ENCODE measurements around the gene PPM1H. TPM values are rescaled to one million over a fixed set of nuclear protein-coding genes. Genes with fewer than 3 reads are reported as not detected.

Gene PPM1H
- total and polyA plus RNA-seq, 4 donors: 2.3 to 7.2 (median 4.1) TPM

GRCh38 chr12:62602255-62603060 lies 332.5 kb downstream of the PPM1H start:
- peak overlapping the region; percentile 91 to 93 for H3K9ac ChIP-seq (ENCODE audit: low read depth in 1 of 2, low read length in 2 of 2)
- no peaks in the 10 kb centered on the region for H3K27me3 ChIP-seq (ENCODE audit: control insufficient read depth in 4 of 4, insufficient read depth in 4 of 4, low read length in 3 of 4)
- peak overlapping the region; percentile 100 for H3K27ac ChIP-seq (ENCODE audit: low read depth in 1 of 2, low read length in 2 of 2)
- H3K4me3 ChIP-seq (ENCODE audit: low read depth in 1 of 3, low read length in 3 of 3): peak overlapping the region; percentile 71 to 96 (median 90)
- peaks cover 0 to 12% (median 6%) of the 10 kb centered on the region in 4 donors for H3K4me1 ChIP-seq (ENCODE audit: control insufficient read depth in 4 of 4, insufficient read depth in 4 of 4, low read length in 3 of 4)
- TF ChIP-seq HNF4A (conservative IDR thresholded peaks at IDR 0.05) (peak in 1 of 2 donors; percentile 49), RXRA (IDR thresholded peaks at IDR 0.05) (peak in 1 of 2 donors; percentile 3), SP1 (IDR thresholded peaks at IDR 0.05) (peak; percentile 58), JUND (IDR thresholded peaks at IDR 0.05) (peak in 1 of 2 donors; percentile 23), YY1 (IDR thresholded peaks at IDR 0.05) (peak; percentile 99), TAF1 (conservative IDR thresholded peaks at IDR 0.05) (peak; percentile 41), FOXA1 (IDR thresholded peaks at IDR 0.05) (no peak), ATF3 (IDR thresholded peaks at IDR 0.05) (no peak), HNF4G (IDR thresholded peaks at IDR 0.05) (no peak), EGR1 (IDR thresholded peaks at IDR 0.05; ENCODE audit: low read depth in 2 of 2) (peak; percentile 62 to 82), RAD21 (IDR thresholded peaks at IDR 0.05) (peak in 1 of 2 donors; percentile 32), GABPA (IDR thresholded peaks at IDR 0.05 in 1 of 2, conservative IDR thresholded peaks at IDR 0.05 in 1 of 2) (peak in 1 of 2 donors; percentile 35)
- TF ChIP-seq, protein P1, sequence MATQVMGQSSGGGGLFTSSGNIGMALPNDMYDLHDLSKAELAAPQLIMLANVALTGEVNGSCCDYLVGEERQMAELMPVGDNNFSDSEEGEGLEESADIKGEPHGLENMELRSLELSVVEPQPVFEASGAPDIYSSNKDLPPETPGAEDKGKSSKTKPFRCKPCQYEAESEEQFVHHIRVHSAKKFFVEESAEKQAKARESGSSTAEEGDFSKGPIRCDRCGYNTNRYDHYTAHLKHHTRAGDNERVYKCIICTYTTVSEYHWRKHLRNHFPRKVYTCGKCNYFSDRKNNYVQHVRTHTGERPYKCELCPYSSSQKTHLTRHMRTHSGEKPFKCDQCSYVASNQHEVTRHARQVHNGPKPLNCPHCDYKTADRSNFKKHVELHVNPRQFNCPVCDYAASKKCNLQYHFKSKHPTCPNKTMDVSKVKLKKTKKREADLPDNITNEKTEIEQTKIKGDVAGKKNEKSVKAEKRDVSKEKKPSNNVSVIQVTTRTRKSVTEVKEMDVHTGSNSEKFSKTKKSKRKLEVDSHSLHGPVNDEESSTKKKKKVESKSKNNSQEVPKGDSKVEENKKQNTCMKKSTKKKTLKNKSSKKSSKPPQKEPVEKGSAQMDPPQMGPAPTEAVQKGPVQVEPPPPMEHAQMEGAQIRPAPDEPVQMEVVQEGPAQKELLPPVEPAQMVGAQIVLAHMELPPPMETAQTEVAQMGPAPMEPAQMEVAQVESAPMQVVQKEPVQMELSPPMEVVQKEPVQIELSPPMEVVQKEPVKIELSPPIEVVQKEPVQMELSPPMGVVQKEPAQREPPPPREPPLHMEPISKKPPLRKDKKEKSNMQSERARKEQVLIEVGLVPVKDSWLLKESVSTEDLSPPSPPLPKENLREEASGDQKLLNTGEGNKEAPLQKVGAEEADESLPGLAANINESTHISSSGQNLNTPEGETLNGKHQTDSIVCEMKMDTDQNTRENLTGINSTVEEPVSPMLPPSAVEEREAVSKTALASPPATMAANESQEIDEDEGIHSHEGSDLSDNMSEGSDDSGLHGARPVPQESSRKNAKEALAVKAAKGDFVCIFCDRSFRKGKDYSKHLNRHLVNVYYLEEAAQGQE (IDR thresholded peaks at IDR 0.05): no peak
- TF ChIP-seq, protein P2, sequence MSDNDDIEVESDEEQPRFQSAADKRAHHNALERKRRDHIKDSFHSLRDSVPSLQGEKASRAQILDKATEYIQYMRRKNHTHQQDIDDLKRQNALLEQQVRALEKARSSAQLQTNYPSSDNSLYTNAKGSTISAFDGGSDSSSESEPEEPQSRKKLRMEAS (IDR thresholded peaks at IDR 0.05): peak; percentile 75
- DNase-seq (ENCODE audit: low spot score): peak; percentile 86
- H3K36me3 ChIP-seq (ENCODE audit: control insufficient read depth in 4 of 4, insufficient read depth in 3 of 4, low read depth in 1 of 4, low read length in 3 of 4): no peaks in the 10 kb centered on the region
- H3K9me3 ChIP-seq (ENCODE audit: control insufficient read depth in 4 of 4, low read length in 3 of 4): no peaks in the 10 kb centered on the region
- WGBS: under 1% methylated on average over 66 of the region's 66 CpGs

DNA sequence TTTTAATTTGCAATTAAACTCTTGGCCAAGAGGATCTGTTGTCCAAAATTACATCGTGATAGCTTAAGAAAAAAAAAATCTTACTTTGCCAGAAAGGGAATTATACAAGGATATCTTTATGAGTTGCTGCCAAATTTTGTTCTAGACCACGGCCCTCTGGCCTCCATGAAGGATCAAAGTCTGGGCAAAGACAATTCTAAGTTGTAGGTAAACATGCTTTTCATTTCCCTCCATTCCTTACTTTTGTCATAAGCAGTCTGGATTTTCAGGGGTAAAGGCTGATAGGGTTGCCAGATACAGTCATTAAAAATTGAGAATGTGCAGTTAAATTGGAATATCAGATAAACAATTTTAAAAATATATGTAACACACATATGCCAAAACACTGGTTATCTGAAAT lies 333.2 kb downstream of the PPM1H start:
- peaks cover 0 to 12% (median 6%) of the 10 kb centered on the region in 4 donors for H3K4me1 ChIP-seq (ENCODE audit: control insufficient read depth in 4 of 4, insufficient read depth in 4 of 4, low read length in 3 of 4)
- TF ChIP-seq HNF4G (IDR thresholded peaks at IDR 0.05): no peak
- TF ChIP-seq FOXA1 (IDR thresholded peaks at IDR 0.05): no peak
- TF ChIP-seq JUND (IDR thresholded peaks at IDR 0.05): no peak
- peak; percentile 26 to 52 for TF ChIP-seq HNF4A (conservative IDR thresholded peaks at IDR 0.05)
- no peaks in the 10 kb centered on the region for H3K27me3 ChIP-seq (ENCODE audit: control insufficient read depth in 4 of 4, insufficient read depth in 4 of 4, low read length in 3 of 4)
- WGBS: 14% methylated on average over 2 of the region's 2 CpGs
- peak overlapping the region in 2 of 3 donors; percentile 71 to 90 for H3K4me3 ChIP-seq (ENCODE audit: low read depth in 1 of 3, low read length in 3 of 3)
- H3K36me3 ChIP-seq (ENCODE audit: control insufficient read depth in 4 of 4, insufficient read depth in 3 of 4, low read depth in 1 of 4, low read length in 3 of 4): no peaks in the 10 kb centered on the region
- DNase-seq (ENCODE audit: low spot score): no peak
- no peaks in the 10 kb centered on the region for H3K9me3 ChIP-seq (ENCODE audit: control insufficient read depth in 4 of 4, low read length in 3 of 4)
- H3K27ac ChIP-seq (ENCODE audit: low read depth in 1 of 2, low read length in 2 of 2): peak overlapping the region; percentile 100
- peak overlapping the region; percentile 91 to 93 for H3K9ac ChIP-seq (ENCODE audit: low read depth in 1 of 2, low read length in 2 of 2)

Measured in liver (tissue), 9 donors.